Skin epidermis (tissue), 12 donors: ENCODE data around the gene KAT2B.

Experiments
- H3K27ac ChIP-seq, 21 experiments: fragments of 200-600 bp; sonication (generic) in 11 of 21; one replicate each; pipeline ENCODE4 v1.5.0; 2020; ENCODE audit warnings: mild to moderate bottlenecking in 3 of 21, inconsistent platforms in 2 of 21, moderate library complexity in 2 of 21
- H3K4me3 ChIP-seq, 7 experiments: fragments of 200-600 bp; sonication (generic) in 2 of 7; one replicate each; pipeline ENCODE4 v1.5.0; 2020; ENCODE audit warnings: inconsistent platforms in 2 of 7, mild to moderate bottlenecking in 2 of 7, moderate library complexity in 1 of 7

The KAT2B gene

DNA sequence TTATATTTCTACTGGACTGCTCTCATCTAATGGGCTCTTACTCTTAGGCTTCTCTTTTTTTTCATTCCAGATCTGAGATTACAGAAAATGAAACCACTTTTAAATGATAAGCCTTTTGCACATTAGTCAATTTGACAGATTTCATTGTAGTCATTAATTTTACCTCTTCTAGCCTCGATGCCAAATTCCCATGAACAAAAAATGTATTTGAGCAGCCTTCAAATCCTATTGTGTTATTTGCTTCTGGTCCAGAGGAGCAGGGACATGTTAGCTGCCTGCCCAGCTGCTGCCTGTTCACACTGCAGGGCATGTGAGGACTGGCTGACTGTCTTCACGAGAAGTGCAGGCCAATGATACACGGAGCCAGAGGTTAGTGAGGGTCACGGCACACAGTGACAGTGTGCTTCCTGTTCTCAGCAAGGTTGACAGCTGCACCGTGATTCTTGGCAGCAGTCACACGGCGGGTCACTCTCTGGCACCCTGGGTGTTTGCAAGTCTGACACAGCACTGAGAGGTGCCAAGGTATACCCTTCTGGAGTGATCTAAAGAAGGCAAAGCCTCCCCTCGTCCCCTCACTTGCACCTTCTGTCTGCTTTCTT, 40.8 kb downstream of the KAT2B start:
- H3K4me3 ChIP-seq: no peak overlapping the region
- peak overlapping the region in 5 of 21 experiments; percentile 7 to 49 (median 37) for H3K27ac ChIP-seq

DNA sequence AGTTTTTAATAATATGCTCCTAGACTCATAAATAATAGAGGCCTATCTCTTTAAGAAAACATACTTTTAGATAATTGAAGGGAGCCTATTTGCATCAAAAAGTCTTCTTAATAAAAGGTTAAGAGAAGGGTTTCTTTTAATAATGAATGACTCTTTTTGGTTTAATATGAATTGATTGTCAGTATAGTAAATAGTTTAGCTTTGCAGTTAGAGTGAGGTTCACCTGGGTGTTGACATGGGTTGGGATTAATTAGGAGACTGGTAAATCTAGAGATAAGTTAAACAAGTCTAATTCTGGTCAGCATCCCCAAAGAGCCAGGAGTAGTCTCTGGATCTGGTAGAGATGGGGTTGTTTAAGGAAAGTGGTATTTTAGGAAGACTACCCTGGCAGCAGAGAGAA, 43.0 kb downstream of the KAT2B start:
- Histone ChIP-seq H3K4me3 (no peak overlapping the region), H3K27ac (no peak overlapping the region)

DNA sequence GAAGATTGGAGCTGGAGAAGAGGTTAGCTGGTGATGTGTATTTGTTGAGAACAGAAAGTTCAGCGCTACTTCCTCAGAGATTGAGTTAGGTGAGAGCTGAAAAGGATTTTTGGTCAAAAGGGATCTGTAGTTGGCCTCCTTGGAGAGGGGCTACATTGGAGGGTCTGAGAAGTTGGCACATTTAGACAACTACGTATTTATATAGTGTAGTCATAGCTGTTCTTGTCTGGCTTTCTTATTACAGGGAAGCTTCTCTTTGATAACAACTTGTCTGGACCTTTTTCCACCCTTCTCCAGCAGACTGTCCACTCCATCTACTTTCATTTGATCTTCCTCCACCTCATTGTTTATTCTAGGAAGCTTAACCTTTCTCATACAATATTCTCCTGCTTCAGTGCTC, 43.7 kb downstream of the KAT2B start:
- Histone ChIP-seq H3K4me3 (no peak overlapping the region), H3K27ac (no peak overlapping the region)

DNA sequence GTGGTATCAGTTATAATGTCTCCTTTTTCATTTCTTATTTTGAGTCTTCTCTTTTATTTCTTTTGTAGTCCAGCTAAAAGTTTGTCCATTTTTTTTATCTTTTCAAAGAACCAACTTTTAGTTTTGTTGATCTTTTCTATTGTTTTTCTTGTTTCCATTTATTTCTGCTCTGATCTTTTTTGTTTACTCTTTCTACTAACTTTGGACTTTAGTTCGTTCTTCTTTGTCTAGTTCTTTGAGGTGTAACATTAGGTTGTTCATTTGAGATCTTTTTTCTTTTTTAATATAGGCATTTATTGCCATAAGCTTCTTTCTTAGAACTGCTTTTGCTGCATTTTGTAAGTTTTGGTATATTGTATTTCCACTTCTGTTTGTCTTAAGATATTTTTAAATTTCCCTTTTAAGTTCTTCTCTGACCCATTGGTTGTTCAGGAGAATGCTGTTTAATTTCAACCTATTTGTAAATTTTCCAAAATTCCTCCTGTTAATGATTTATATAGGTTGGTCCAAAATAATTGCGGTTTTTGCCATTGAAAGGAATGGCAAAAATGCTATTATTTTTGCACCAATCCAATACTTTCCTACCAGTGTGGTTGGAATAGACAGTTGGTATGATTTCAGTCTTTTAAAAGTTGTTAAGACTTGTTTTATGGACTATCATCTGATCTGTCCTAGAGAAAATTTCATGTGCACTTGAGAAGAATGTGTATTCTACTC, 51.2 kb downstream of the KAT2B start:
- Histone ChIP-seq H3K4me3 (no peak overlapping the region), H3K27ac (no peak overlapping the region)

DNA sequence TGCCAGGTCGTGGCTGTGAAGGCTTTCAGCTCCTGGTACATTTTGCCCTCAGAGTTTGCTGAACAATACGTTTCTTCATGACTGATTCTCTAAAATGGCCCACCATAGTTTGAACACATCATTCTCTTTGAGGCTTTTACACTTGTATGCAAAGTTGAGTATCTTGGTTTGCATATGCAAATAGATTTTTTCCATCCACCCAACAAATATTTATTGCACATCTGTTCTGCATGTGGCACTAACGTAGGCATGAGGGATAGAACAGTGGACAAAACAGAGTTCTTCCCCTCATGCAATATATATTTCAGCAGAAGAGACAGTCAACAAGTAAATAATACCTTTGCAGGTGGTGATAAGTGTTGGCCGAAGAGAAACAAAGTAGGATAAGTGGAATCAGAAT, 55.2 kb downstream of the KAT2B start:
- no peak overlapping the region for H3K27ac ChIP-seq
- H3K4me3 ChIP-seq: no peak overlapping the region

DNA sequence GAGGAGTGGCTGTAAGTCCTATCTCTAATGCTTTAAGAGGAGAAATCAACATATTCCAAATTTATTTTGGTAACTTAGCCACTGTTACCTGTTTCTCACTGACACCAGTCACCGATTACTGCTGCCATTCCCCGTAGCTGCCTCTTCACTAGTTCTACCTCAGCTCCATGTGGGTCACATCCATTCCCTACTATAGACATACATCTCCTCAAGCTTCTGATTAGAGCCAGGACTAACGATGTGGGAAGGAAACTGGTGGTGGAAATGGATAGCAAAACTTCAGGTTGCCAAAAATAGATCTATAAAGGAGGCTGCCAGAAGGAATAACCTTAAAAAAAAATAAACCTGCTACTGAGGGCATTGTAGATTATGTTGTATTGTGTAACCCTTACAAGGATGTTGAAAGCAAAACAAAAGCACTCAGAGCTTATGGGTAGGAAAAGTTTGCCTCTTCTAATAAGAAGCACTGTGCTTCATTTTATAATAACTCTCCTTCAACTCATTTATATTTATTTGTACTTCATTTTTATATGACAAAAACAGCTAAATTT, 56.0 kb downstream of the KAT2B start:
- Histone ChIP-seq H3K4me3 (no peak overlapping the region), H3K27ac (no peak overlapping the region)

DNA sequence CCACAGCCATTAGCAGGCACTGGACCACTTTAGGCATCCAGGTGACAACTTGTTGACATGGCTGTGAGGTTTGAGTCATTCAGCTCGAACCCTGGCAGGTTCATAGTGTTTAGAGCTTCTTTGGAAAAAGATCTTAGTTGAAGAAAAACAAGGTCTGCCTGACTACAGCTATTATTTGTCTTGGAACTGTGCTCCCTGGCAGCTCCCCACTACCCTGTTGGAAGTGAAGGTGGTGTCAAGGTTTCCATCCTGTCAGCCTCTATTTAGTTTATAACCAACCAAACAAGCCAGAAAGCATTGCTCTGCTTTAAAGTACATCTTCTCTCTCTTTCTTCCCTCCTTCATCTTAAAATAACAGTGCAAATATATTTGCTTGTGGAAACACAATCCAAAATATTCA, 56.8 kb downstream of the KAT2B start:
- Histone ChIP-seq H3K27ac (no peak overlapping the region), H3K4me3 (no peak overlapping the region)

DNA sequence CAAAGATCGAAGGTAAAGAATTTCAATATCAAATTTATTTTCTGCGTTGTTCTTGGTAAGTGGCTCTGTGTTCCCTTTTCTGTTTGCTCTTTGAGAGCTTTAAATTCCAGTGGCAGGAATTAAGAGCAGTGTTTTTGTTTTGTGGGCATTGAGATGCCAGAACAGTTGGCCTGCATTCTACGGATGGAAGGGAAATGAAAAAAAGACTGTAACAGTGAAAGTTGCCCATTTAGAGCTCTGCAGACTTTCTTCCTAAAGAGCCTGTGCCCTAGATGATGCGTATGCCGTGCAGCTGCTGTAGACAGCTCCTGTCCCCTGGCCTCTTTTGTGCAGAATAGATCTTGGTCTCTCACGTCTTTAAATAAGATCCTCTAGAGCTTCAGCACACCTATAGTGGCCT, 58.8 kb downstream of the KAT2B start:
- Histone ChIP-seq H3K4me3 (no peak overlapping the region), H3K27ac (peak overlapping the region in 1 of 21 experiments; percentile 42)

DNA sequence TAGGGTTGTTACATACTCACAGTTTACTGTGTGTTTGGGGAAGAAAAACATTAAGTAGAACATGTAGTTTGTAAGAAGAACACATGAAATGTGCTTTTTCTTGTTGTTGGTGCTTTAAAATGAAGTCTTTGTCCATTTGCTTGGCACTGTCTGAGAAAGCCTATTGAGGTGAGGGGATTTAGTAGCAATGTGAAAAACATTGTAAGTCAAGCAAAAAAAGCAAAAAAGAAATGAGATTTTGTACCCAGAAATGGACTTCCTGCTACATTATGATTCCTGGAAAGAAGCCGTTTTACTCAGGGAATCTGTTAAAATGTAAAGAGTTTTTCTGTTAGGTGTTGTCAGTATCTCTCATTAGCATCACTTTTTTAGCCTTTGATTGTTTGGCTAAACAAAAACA, 59.9 kb downstream of the KAT2B start:
- peak overlapping the region in 4 of 21 experiments; percentile 3 to 31 (median 13) for H3K27ac ChIP-seq
- H3K4me3 ChIP-seq: no peak overlapping the region

DNA sequence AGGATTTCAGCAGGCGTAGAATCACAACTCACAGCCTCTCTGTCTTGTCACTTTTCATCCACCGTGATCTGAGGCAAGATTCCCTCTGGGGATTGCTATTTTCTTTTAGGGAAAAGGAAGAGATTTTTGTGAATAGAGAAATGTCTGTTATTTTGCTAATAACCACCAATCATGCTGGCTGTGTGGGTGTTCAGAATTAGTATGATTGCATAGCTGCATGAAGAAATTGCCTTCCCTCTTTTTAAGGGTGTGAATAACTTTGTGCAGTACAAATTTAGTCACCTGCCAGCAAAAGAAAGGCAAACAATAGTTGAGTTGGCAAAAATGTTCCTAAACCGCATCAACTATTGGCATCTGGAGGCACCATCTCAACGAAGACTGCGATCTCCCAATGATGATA, 60.8 kb downstream of the KAT2B start:
- H3K27ac ChIP-seq: peak overlapping the region in 1 of 21 experiments; percentile 30
- H3K4me3 ChIP-seq: no peak overlapping the region

DNA sequence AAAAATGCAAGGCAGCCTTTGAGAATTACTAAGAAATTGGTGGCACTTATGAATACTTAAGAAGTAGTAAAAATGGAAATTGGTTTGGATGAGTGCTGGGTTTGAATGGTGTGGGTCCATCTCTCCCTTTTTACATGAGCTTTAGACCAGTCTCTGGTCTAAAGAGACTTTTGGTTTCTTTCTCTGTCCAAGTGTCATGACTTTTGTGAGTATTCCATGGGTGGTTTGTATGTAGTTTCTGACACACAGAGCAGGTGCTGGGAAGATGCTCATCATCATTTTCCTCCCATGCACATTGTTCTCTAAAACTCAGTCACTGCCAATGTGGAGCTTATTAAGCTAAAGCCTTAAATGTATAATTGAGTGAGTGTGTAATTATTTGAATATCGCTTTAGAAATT, 63.5 kb downstream of the KAT2B start:
- H3K4me3 ChIP-seq: no peak overlapping the region
- H3K27ac ChIP-seq: peak overlapping the region in 5 of 21 experiments; percentile 5 to 63 (median 51)

DNA sequence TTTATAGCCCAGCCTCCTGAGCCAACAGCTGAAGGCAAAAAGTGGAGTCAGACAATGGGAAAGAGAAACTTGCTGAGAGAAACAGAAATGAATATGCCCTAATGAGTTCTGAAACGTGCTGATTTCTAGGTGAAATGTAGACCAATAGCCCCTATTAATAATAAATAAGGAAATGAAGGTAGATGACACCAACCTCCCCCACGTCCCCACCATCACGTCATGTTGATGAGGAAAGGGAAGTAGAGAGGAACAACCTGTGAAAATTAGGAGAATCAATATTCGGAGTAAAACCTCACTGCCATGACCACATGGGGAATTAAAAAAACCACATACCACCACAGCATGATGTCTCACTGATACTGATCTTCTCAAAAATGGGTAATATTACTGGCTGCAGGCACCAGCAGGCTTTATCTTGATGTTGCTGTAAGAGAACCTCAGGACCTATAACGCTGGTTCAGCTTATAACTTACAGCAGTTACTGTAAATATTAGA, 64.0 kb downstream of the KAT2B start:
- Histone ChIP-seq H3K4me3 (no peak overlapping the region), H3K27ac (peak overlapping the region in 4 of 21 experiments; percentile 3 to 63 (median 30))

DNA sequence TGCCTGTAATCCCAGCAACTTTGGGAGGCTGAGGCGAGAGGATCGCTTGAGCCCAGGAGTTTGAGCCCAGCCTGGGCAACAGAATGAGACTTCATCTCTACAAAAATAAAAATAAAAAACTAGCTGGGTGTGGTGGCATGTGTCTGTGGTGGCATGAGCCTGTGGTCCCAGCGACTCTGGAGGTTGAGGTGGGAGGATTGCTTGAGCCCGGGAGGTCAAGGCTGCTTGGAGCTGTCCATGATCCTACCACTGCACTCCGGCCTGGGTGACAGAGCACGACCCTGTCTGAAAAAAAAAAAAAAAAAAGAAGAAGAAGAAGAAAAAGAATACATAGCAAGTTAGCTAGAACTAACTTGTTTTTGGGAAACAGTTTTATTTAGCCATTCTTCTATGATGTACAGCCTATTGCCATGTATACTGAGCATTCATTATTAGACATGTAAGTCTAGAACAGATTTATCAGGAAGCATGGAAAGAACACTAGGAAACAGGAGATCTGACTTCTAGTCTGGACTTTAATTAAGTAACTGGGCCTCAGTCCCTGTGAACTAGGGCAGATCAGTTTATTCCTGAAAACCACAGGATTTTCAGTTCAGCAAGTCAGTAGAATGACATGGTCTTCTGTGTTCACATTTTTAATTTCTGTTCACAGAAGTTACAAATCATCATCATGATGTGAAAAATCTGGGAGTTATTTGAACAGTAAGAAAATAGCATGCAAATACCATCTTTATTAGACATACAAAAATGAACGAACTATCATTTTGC, 65.5 kb downstream of the KAT2B start:
- H3K27ac ChIP-seq: peak overlapping the region in 4 of 21 experiments; percentile 10 to 63 (median 32)

DNA sequence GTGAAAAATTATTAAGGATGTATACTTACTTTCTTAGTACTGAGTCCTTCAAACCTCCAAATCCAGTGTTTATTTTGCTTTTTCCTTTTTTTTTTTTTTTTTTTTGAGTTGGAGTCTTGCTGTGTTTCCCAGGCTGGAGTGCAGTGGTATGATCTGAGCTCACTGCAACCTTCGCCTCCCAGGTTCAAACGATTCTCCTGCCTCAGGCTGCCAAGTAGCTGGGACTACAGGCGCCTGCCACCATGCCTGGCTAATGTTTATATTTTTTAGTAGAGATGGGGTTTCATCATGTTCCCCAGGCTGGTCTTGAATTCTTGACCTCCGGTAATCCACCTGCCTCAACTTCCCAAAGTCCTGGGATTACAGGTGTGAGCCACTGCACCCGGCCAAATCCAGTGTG, 67.5 kb downstream of the KAT2B start:
- Histone ChIP-seq H3K27ac (no peak overlapping the region), H3K4me3 (no peak overlapping the region)

More for the DNA sequence above, 65.5 kb downstream of the KAT2B start:
- H3K4me3 ChIP-seq: no peak overlapping the region

DNA sequence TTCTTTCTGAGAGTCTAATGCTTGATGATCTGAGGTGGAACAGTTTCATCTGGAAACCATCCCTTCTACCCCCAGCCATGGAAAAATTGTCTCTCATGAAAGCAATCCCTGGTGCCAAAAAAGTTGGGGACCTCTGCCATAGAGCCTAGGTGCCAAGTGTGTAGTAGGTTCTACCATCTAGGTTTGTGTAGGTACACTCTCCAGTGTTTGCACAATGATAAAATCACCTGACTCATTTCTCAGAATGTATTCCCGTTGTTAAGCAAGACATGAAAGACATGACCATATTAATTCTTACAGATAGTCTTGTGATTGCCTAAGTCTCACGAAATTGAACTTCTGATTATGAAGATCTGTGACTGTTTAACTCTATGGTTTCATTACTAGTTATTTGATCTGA, 68.6 kb downstream of the KAT2B start:
- H3K27ac ChIP-seq: peak overlapping the region in 1 of 21 experiments; percentile 6

DNA sequence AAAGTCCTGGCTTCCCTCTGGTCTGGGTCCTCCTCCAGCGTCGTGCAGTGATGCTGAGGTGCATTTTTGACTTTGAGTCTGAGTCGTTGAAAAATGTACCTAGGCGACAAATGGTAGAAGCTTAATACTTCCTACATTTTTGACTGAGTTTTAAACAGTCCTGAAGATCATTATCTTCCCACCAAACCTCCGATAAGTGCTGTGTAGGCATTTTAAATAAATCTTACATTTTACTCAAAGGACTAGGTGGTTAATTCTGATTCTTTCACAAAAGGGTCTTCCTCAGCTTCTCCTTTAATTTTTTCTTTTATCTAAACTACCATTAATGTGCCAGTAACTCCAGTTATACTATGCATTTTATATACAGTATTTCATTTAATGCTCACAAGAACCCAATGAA, 70.6 kb downstream of the KAT2B start:
- H3K4me3 ChIP-seq: no peak overlapping the region
- no peak overlapping the region for H3K27ac ChIP-seq

More for the DNA sequence above, 68.6 kb downstream of the KAT2B start:
- H3K4me3 ChIP-seq: no peak overlapping the region

DNA sequence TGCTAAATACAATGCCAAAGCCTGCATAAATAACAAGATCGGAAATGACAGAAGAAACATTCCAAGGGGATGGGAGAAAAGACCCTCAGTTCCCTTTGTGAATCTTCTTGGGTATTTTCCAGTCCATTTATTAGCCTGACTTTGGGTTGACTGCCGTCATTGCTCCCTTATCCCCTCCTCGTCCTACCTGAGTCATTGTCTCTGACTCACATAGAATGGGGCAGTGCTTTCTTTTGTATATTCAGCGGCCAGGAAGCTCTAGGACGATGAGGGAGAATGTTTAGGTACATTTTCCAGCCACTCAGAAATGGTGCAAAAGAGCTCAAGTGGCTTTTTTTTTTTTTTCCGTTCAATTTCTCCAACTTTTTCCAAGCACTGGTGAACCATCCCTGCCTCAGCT, 71.6 kb downstream of the KAT2B start:
- Histone ChIP-seq H3K4me3 (no peak overlapping the region), H3K27ac (no peak overlapping the region)

DNA sequence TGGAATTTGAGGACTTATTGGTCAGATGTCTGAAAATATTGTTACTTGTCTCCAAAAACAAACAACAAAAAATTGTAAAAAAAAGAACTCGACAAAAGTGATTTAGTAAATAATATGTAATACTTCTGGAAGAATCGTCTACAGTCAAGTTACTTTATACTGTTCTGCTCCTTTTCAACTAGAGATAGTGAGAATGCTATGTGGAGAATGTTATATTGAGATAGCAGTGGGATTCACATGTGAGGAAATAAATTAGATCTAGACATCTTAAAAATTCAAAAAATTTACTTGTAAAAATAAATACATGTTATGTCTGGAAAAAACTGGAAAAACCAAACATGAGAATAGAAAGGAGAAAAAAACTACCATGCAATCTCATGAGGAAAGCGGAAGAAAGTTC, 80.8 kb downstream of the KAT2B start:
- no peak overlapping the region for H3K4me3 ChIP-seq
- no peak overlapping the region for H3K27ac ChIP-seq

DNA sequence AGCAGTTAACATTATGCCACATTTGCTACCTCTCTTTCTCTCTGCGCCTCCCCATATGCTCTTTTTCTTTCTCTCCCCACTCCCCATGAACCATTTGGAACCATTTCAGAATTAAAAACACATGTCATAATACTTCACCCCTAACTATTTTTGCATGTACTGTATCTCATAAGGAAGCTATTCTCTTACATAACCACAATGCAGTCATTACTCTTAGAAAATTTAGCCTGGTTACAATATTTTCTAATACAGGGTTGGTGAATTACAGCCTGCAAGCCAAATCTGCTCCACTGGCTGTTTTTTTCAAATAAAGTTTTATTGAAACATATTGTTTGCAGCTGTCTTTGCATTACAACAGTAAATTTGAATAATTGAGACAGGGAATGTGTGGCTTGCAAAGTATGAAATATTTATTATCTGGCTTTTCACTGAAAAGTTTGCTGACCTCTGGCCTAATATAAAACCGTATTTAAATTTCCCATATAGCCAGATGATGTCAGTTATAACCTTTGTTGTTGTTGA, 82.9 kb downstream of the KAT2B start:
- Histone ChIP-seq H3K4me3 (no peak overlapping the region), H3K27ac (no peak overlapping the region)

DNA sequence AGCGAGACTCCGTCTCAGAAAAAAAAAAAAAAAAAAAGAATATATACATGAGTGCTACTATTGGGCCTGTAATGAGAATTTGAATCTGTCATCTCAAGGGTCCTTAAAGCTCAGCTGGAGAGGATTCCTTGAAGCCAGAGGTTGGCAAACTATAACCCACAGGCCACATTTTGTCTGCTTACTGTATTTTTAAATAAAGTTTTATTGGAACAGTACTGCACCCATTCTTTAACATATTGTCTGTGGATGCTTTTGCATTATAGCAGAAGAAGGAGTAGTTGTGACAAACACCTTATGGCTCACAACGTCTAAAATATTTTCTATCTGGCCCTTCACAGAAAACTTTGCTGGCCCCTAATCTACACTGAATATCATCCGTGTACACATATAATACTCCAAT, 85.0 kb downstream of the KAT2B start:
- H3K27ac ChIP-seq: no peak overlapping the region

More for the DNA sequence above, 85.0 kb downstream of the KAT2B start:
- H3K4me3 ChIP-seq: no peak overlapping the region
